ENCODE measurements around the gene KDM2B.

DNA sequence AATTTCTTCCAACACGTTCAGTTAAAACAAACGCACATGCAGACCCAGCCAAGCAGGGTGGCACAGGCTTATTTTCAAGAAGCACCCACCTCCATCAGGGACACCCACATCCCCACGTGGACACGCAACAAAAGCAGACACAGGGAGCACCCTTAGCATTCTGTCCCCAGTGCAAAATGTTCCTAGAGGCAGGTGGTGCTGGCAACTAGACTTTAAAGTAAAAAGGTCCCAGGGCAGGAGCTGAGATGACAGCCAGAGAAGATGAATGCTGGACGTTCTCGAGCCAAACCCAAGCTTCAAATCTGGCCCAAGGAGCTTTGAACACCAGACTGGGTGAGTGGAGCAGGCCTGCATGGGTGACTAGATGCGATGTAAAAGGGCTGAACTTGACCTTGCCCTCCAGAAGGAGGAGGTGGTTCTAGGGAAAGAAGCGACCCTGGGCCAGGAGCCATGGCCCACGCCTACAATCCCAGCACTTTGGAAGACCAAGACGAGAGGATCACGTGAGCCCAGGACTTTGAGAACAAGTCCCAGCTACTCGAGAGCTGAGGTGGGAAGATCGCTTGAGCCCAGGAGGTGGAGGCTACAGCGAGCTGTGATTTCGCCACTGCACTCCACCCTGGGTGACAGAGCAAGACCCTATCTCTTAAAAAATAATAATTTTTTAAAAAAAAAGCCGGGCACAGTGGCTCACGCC is 47.3 kb downstream of the KDM2B start:
- TF ChIP-seq, protein P1, sequence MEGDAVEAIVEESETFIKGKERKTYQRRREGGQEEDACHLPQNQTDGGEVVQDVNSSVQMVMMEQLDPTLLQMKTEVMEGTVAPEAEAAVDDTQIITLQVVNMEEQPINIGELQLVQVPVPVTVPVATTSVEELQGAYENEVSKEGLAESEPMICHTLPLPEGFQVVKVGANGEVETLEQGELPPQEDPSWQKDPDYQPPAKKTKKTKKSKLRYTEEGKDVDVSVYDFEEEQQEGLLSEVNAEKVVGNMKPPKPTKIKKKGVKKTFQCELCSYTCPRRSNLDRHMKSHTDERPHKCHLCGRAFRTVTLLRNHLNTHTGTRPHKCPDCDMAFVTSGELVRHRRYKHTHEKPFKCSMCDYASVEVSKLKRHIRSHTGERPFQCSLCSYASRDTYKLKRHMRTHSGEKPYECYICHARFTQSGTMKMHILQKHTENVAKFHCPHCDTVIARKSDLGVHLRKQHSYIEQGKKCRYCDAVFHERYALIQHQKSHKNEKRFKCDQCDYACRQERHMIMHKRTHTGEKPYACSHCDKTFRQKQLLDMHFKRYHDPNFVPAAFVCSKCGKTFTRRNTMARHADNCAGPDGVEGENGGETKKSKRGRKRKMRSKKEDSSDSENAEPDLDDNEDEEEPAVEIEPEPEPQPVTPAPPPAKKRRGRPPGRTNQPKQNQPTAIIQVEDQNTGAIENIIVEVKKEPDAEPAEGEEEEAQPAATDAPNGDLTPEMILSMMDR (IDR thresholded peaks at IDR 0.05) = no peak
- TF ChIP-seq POLR2AphosphoS5 (IDR thresholded peaks at IDR 0.05) = no peak
- no peak for TF ChIP-seq POLR2A (IDR thresholded peaks at IDR 0.05)

All from breast epithelium (tissue), 3 donors.